Stimulated activated CD4-positive, alpha-beta T cell treated with anti-CD3 and anti-CD28 coated beads, Interleukin-12 subunit alpha, Interleukin-12 subunit beta, amount 100 ng/mL, for 4 hours (primary cell): ENCODE results near the gene LBX2.
"Not testable (repeated sequence)": the region's sequence is repeated elsewhere in the genome, so short reads cannot be mapped to it uniquely, and the experiment has no call there.

Experiments used
- DNase-seq: peaks from one replicate; pipeline ENCODE4 v3.0.0-alpha.2; 2020

LBX2 gene

GRCh38 chr2:74503506-74504475 lies 4.4 kb upstream of the LBX2 start:
- no peak for DNase-seq

- peak; percentile 42 for DNase-seq
Measured at GRCh38 chr2:74502720-74503505, 3.5 kb upstream of the LBX2 start.

- no peak for DNase-seq
Measured at GRCh38 chr2:74502147-74502719, 2.8 kb upstream of the LBX2 start.

- no peak for DNase-seq
Measured at GRCh38 chr2:74501335-74502071, 2.1 kb upstream of the LBX2 start.

- no peak for DNase-seq
Measured at GRCh38 chr2:74500578-74500946, 1.2 kb upstream of the LBX2 start.

GRCh38 chr2:74499940-74500577 lies 656 bp upstream of the LBX2 start:
- DNase-seq, result no peak

GRCh38 chr2:74498500-74499266 lies 720 bp downstream of the LBX2 start:
- no peak for DNase-seq

- DNase-seq, result peak; percentile 35
Measured at GRCh38 chr2:74497777-74498499, 1.5 kb downstream of the LBX2 start.

- no peak for DNase-seq
Measured at GRCh38 chr2:74496997-74497776, 2.2 kb downstream of the LBX2 start.

GRCh38 chr2:74495440-74495839 lies 4.0 kb downstream of the LBX2 start:
- no peak for DNase-seq

GRCh38 chr2:74493546-74493945 lies 5.9 kb downstream of the LBX2 start:
- DNase-seq, result no peak

- DNase-seq, result no peak
Measured at GRCh38 chr2:74491648-74492544, 7.5 kb downstream of the LBX2 start.

GRCh38 chr2:74489906-74490305 lies 9.5 kb downstream of the LBX2 start:
- DNase-seq, result no peak

GRCh38 chr2:74488643-74489481 lies 10.5 kb downstream of the LBX2 start:
- DNase-seq, result no peak

- no peak for DNase-seq
Measured at GRCh38 chr2:74486141-74486540, 13.3 kb downstream of the LBX2 start.

GRCh38 chr2:74483675-74484164 lies 15.7 kb downstream of the LBX2 start:
- not testable (repeated sequence) for DNase-seq

GRCh38 chr2:74482801-74483674 lies 16.4 kb downstream of the LBX2 start, which contains the start of the genes CCDC142 and TTC31:
Gene CCDC142 (minus strand): TSS chr2:74482998. CDS start chr2:74482837, 161 bp downstream.
Gene TTC31 (plus strand): TSS chr2:74483081. CDS start chr2:74483096, 15 bp downstream.
- peak; percentile 89 for DNase-seq
